Measurements from ENCODE around the gene VTI1A. TPM values are rescaled to one million over a fixed set of nuclear protein-coding genes. Genes with fewer than 3 reads are reported as not detected.

The VTI1A gene
- total and polyA plus RNA-seq, 2 experiments from 2014 or later = 20.4 to 39.8 TPM

DNA sequence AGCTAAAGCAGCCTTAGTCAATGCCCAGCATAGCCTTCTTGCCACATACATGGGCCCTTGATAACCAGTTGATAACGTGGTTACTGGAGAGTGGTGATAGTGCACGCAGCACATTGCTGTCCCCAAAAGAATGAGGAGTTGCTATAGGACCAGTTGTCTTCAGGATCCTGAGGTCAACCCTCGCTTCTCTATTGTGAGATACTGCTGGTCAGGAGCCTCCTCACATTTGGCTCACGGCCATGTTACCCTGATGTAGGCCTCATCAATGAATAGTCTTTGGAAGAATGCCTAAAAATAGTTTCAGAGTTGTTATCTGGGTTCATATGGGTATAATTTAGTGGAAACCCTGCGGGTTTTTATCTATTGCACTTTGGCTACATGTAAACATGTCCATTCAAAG is 230.7 kb downstream of the VTI1A start:
- DNase-seq (ENCODE audit: low spot score) = no peak
- WGBS (ENCODE audit: low lambda C conversion rate, missing lambda C conversion rate) = 66% methylated on average over 5 of the region's 5 CpGs
- H2AFZ ChIP-seq = no peak overlapping the region
- H3K79me2 ChIP-seq = no peaks in the 10 kb centered on the region
- no peak overlapping the region for H3K4me2 ChIP-seq
- H3K9me3 ChIP-seq (ENCODE audit: low read depth) = no peaks in the 10 kb centered on the region
- no peaks in the 10 kb centered on the region for H4K20me1 ChIP-seq (ENCODE audit: insufficient read depth, poor library complexity, severe bottlenecking)
- no peaks in the 10 kb centered on the region for H3K27me3 ChIP-seq
- H3K4me1 ChIP-seq (ENCODE audit: insufficient read depth) = peaks cover 26% of the 10 kb centered on the region
- H3K27ac ChIP-seq = peak overlapping the region; percentile 67
- no peaks in the 10 kb centered on the region for H3K9me2 ChIP-seq (replicated peaks; ENCODE audit: insufficient read depth)
- TF ChIP-seq, protein P1, sequence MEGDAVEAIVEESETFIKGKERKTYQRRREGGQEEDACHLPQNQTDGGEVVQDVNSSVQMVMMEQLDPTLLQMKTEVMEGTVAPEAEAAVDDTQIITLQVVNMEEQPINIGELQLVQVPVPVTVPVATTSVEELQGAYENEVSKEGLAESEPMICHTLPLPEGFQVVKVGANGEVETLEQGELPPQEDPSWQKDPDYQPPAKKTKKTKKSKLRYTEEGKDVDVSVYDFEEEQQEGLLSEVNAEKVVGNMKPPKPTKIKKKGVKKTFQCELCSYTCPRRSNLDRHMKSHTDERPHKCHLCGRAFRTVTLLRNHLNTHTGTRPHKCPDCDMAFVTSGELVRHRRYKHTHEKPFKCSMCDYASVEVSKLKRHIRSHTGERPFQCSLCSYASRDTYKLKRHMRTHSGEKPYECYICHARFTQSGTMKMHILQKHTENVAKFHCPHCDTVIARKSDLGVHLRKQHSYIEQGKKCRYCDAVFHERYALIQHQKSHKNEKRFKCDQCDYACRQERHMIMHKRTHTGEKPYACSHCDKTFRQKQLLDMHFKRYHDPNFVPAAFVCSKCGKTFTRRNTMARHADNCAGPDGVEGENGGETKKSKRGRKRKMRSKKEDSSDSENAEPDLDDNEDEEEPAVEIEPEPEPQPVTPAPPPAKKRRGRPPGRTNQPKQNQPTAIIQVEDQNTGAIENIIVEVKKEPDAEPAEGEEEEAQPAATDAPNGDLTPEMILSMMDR (IDR thresholded peaks at IDR 0.05; ENCODE audit: poor library complexity) = no peak
- H3K4me3 ChIP-seq = no peak overlapping the region
- H3K36me3 ChIP-seq (replicated peaks; ENCODE audit: insufficient read depth, low read depth) = no peaks in the 10 kb centered on the region

DNA sequence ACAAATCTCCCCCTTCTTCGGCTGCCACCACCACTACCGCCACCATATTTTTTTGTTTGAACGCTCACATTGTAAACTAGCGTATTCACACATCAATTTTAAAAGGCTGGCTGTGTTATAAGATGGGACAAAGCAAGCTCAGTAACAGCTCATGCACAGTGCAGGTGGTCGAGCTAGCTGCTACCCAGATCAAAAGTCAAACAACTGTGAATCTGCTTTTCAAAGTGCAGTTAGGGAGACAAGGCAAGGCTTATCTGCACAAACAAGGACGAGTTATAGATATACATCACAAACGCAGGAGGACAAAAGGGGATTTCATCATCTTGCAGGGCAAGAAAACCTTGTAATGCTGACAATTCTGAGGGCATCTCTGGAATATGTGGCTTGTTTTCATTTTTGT is 231.6 kb downstream of the VTI1A start:
- no peak for DNase-seq (ENCODE audit: low spot score)
- no peak overlapping the region for H2AFZ ChIP-seq
- peak overlapping the region; percentile 54 for H3K4me2 ChIP-seq
- H3K27me3 ChIP-seq = no peaks in the 10 kb centered on the region
- no peaks in the 10 kb centered on the region for H3K9me3 ChIP-seq (ENCODE audit: low read depth)
- TF ChIP-seq, protein P1 (IDR thresholded peaks at IDR 0.05; ENCODE audit: poor library complexity) = no peak
- TF ChIP-seq EZH2phosphoT487 (IDR thresholded peaks at IDR 0.05; ENCODE audit: low read depth, severe bottlenecking, unreplicated experiment) (no peak), EZH2 (IDR thresholded peaks at IDR 0.05; ENCODE audit: borderline replicate concordance) (no peak)
- 31% methylated on average over 7 of the region's 7 CpGs for WGBS (ENCODE audit: low lambda C conversion rate, missing lambda C conversion rate)
- peak overlapping the region; percentile 67 for H3K27ac ChIP-seq
- no peaks in the 10 kb centered on the region for H4K20me1 ChIP-seq (ENCODE audit: insufficient read depth, poor library complexity, severe bottlenecking)
- H3K36me3 ChIP-seq (replicated peaks; ENCODE audit: insufficient read depth, low read depth) = no peaks in the 10 kb centered on the region
- H3K9me2 ChIP-seq (replicated peaks; ENCODE audit: insufficient read depth) = no peaks in the 10 kb centered on the region
- H3K4me3 ChIP-seq = no peak overlapping the region
- H3K79me2 ChIP-seq = no peaks in the 10 kb centered on the region
- peaks cover 26% of the 10 kb centered on the region for H3K4me1 ChIP-seq (ENCODE audit: insufficient read depth)

DNA sequence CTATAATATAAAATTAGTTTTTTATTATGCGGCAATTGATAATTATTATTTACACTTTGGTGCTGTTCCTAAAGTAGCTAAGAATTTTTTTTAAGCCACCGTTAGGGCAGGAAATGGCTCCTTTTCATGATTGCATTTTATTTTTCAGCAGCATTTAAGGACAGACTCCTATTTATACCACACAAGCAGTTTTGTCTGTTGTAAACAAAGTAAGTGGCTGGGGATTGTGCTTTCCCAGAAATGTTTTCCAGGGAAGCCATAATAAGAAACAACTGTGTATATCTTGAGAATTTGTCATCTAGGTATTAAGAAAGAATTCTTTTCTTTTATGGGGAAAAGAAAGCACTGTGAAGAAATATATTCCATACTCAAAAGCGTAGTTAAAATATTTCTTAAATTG is 232.0 kb downstream of the VTI1A start:
- Histone ChIP-seq H3K9me3 (ENCODE audit: low read depth) (no peaks in the 10 kb centered on the region), H3K4me2 (peak overlapping the region; percentile 54), H3K4me1 (ENCODE audit: insufficient read depth) (peaks cover 26% of the 10 kb centered on the region), H3K36me3 (replicated peaks; ENCODE audit: insufficient read depth, low read depth) (no peaks in the 10 kb centered on the region), H2AFZ (no peak overlapping the region), H3K79me2 (no peaks in the 10 kb centered on the region), H3K27ac (peak overlapping the region; percentile 67), H3K27me3 (no peaks in the 10 kb centered on the region), H3K9me2 (replicated peaks; ENCODE audit: insufficient read depth) (no peaks in the 10 kb centered on the region), H4K20me1 (ENCODE audit: insufficient read depth, poor library complexity, severe bottlenecking) (no peaks in the 10 kb centered on the region), H3K4me3 (no peak overlapping the region)
- TF ChIP-seq EZH2 (IDR thresholded peaks at IDR 0.05; ENCODE audit: borderline replicate concordance) (no peak), EZH2phosphoT487 (IDR thresholded peaks at IDR 0.05; ENCODE audit: low read depth, severe bottlenecking, unreplicated experiment) (no peak)
- TF ChIP-seq, protein P1 (IDR thresholded peaks at IDR 0.05; ENCODE audit: poor library complexity) = no peak
- DNase-seq (ENCODE audit: low spot score) = no peak
- 58% methylated on average over 3 of the region's 3 CpGs for WGBS (ENCODE audit: low lambda C conversion rate, missing lambda C conversion rate)

DNA sequence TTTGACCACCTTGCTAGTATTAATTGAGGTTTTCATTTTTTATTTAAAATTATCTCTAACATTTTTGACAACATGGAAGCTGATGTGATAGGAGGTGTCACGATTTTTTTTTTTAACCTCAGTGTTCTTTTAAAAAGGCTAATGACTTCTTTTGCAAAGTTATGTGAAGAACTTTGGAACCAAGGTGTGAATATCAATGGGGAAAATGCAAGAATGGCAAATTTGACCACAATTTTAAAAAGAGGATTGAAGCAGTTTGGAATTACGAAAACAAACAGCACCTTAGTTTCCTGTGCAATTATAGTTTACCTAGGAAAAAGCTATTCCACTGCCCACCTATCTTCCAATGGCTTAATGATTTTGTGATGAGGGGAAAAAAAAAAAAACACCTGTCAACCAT is 232.4 kb downstream of the VTI1A start:
- H3K27me3 ChIP-seq = no peaks in the 10 kb centered on the region
- no peak overlapping the region for H2AFZ ChIP-seq
- TF ChIP-seq, protein P1 (IDR thresholded peaks at IDR 0.05; ENCODE audit: poor library complexity) = no peak
- TF ChIP-seq EZH2phosphoT487 (IDR thresholded peaks at IDR 0.05; ENCODE audit: low read depth, severe bottlenecking, unreplicated experiment) (no peak), EZH2 (IDR thresholded peaks at IDR 0.05; ENCODE audit: borderline replicate concordance) (no peak)
- WGBS (ENCODE audit: low lambda C conversion rate, missing lambda C conversion rate) = 68% methylated on average over 2 of the region's 2 CpGs
- H3K36me3 ChIP-seq (replicated peaks; ENCODE audit: insufficient read depth, low read depth) = no peaks in the 10 kb centered on the region
- H3K27ac ChIP-seq = no peak overlapping the region
- no peak overlapping the region for H3K4me2 ChIP-seq
- H3K79me2 ChIP-seq = no peaks in the 10 kb centered on the region
- H3K4me1 ChIP-seq (ENCODE audit: insufficient read depth) = peaks cover 26% of the 10 kb centered on the region
- DNase-seq (ENCODE audit: low spot score) = no peak
- H4K20me1 ChIP-seq (ENCODE audit: insufficient read depth, poor library complexity, severe bottlenecking) = no peaks in the 10 kb centered on the region
- no peaks in the 10 kb centered on the region for H3K9me2 ChIP-seq (replicated peaks; ENCODE audit: insufficient read depth)
- H3K4me3 ChIP-seq = no peak overlapping the region
- no peaks in the 10 kb centered on the region for H3K9me3 ChIP-seq (ENCODE audit: low read depth)
